T-helper 2 cell treated with Interferon-gamma antibody and Interleukin-4, amounts not matched to agents 100 ng/mL and 5 ng/mL, for 36 hours (primary cell): ENCODE results near the gene L3MBTL4. TPM values are rescaled to one million over a fixed set of nuclear protein-coding genes. Genes with fewer than 3 reads are reported as not detected.

Source experiments
- intact Hi-C: fragments of 100-400 bp; cut with micrococcal nuclease; formaldehyde crosslinking; loops from one replicate; pipeline ENCODE4 v1.15.1; 2023
- total RNA-seq: library from RNA; stranded (reverse); gene quantifications from 2 replicates; pipeline ENCODE4 v1.2.3, GENCODE V29; 2022

L3MBTL4 gene
- total RNA-seq, 1 donor from 2014 or later, result 0.57 TPM

DNA sequence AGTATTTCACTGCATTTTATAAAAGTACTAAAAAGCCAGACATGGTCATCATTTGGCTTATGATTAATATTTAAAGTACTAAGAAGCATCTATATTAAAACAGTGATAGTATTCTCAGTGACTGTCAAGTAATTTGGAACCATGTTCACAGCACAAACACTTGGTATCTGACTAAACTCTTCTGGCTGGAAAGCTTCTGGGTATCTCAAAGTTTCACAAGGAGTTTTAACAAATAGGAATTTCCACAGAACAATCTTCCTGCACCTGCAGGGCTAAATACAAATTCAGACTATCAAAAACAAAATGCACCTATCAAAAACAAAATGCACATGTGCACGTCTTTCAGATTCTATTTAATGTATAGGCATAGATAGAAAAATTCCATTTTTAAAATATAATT lies 158.8 kb downstream of the L3MBTL4 start:
- intact Hi-C loops, result no loop called here

DNA sequence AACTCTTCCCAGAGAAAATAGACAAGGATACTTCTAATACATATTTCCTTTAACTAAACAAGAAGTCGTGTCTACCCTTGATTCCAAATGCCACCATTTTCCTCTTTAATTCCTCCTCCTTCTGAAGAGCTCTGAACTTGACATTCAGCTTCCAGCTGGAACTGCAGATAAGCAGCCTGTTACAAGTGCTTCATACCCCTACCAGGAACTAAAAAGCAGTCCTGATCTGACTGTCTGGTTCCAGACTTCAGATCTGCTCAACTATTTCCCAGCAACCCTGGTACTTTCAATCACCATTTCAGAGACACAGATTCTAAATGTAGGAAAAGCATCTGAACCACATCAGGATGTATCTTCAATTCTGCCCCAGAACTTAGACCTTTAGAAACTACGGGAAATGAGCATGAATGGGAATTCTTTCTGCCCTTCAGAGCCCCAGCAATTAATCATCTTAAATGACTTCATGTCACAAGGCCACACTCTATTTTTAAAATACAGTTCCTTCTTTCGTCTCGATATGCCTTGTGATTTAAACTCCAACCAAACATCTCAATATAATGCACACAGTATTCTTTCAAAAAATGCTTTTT lies 159.5 kb downstream of the L3MBTL4 start:
- intact Hi-C loops, result no loop called here

DNA sequence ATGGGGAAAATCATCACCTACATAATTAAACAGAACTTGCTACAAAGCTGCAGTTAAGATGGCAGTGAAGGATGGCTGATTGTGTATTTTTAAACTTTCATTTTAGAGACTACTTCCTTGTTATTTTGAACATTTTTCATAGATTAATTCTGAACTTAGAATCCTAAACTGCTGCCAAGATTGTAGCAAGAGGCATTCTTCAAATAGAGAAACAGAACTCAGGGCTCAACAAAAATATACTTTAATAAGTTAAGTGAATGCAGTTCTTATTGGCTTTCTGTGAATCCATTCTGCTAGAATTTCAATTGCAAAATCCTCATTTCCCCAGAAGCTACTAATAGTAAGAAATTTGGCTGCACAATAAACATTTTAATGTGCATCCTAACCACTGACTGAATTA lies 160.3 kb downstream of the L3MBTL4 start:
- intact Hi-C loops, result no loop called here

DNA sequence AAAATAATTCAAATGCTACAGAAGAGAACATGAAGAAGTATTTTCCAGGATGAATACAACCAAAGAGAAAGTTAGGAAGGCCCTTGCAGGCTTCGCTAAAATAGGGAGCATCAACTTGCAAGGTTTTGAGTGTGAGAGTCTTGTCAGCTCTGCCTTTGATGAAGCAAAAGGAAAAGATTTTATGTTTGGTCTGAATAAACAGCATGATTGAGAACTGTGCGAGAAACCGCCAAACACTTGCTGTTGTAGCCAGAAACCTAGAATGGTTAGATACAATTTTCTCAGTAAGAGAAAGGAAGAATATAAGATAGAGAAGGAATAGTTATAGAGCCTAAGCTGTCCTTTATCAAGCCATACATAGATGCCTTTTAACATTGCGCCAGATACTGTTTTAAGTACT lies 163.6 kb downstream of the L3MBTL4 start:
- intact Hi-C loops, result no loop called here

DNA sequence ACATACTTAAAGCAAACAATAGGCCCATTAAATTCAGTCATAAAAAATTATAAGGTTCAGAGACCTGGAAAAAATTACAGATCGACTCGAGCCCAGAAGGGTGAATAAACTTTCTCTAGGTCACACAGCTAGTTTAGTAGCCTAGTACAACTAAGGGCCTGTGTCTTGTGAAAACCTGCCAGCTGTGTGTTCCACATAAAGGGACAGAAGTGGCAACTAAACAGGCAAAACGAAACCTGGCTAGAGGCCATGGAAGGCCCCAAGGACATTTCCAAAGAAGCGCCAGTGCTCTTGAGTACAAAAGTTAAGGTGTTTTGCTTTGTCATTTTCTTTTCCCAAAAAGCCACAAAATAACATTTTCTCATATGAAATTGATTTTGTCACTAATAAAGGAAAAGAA lies 164.9 kb downstream of the L3MBTL4 start:
- intact Hi-C loops, result no loop called here

DNA sequence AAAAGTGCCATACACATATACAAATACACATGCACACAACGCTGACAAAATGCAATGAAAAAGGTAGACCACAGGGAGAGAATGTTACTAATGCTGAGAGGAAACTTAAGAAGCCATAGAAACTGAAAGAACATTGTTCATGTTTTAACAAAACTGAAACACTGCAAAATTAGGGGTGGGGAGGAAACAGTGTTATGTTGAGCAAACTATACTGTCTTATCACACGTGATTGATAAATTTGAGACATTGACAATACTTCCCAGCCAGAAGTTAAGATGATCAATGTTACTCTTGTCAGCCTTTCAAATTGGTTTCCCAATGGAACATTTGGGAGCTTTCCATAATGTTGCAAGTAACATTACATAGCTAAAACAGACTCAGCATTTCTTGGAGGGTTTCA lies 165.5 kb downstream of the L3MBTL4 start:
- intact Hi-C loops, result no loop called here

DNA sequence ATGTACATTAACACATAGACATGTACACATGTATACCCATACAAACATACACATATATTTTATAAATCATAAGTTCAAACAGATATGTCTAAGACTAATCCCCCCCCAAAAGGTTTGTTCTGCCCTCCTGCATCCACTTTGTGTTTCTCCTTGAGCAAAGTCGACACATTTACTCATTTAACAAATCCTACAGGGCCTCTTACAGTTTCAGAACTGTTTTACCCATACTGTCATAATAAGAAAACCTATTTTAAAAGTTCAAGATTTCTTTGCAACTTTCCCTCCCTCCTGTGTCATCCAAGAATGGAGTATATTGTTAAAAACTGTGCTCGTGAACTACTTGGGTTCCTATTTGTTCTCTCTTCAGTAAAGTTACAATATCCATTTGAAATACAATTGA lies 166.7 kb downstream of the L3MBTL4 start:
- intact Hi-C loops, result no loop called here

DNA sequence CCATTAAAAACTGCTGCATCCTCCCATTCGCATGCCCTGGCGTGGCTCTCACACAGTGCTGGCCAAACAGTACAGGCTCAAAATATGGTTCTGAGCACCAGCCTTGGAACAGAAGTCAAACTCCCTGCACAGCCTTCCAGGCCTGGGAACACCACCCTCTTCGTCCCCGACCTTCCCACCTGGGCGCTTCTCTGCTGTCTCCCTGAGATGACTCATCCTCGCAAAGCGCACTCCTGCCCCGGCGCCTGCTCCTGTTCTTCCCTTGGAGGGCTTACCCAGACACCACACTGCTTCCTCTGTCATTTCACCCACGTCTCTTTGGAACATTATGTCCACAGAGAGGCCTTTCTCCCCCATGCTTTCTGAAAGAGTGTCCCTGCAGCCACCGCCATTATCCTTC lies 172.7 kb downstream of the L3MBTL4 start:
- intact Hi-C loops, result no loop called here

DNA sequence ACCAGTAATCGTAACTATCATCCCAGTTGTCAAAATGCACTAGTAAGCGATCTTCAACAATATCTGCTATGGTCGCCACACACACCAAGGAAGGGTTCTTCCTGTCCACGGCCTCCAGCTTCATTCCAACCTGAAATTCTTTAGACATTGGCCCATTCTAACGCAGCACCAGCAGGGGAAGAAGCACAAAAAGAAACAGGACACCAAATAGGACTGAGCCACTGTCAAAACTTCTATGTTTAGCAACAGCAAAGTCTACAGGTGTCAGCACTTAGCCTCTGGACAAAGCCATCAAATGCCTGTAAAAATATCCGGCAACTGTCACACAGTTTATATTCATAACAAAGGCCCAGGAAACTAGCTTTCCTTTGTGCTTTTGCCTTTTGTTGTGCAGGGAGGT lies 175.0 kb downstream of the L3MBTL4 start:
- intact Hi-C loops, result no loop called here

DNA sequence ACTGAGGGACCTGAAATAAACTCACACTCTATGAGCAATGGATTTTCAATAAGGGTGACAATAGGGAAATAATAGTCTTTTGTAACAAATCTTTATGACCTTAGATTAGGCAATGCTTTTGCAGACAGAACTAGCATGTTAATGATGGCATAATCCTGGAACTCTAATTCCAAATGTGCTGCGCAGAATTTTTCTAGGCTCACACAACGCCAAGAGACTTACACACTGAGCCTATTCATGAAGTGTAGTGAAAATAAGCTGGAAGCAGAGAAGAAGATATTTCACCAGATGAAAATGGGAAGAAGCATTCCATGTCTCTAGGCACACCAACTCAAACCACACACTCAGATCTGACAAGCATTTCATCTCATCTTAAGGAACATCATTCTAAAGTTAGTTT lies 178.5 kb downstream of the L3MBTL4 start:
- intact Hi-C loops, result no loop called here

DNA sequence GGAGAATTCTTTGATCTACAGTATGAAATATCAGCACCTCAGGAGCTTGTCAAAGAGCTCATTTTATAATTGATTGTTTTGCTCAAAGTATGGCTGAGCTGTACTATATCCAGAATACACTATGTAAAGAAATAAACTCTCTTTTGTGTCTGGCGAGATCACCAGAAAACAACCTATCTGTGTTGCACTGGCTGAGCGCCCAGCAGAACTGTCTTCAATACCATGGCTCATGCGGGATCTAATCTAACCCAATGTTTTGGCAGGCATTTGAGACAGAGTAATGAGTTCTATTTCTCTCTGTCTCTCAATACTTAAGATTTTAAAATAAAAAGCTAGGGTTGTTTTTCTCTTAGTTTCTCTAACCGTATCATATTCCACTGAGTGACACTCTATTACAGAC lies 192.4 kb downstream of the L3MBTL4 start:
- intact Hi-C loops, result no loop called here

DNA sequence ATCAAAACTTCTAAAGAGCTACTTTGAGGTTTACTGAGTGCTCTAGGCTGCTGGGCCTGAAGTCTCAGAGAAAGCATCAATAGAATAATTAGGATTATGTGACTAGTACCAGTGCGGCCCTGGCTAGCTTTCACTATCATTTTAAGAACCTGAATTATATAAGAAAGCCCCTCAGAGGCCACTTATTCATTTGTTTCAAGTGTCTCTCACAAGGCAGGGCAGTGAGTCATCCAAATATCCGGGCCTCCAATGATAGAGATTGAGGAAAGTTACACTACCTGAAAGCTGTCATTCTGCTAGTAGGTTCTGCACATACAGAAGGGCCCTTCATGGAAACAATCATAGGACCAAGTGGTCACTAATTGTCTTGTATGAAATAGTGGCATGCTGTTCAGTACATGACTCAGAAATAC lies 193.1 kb downstream of the L3MBTL4 start:
- intact Hi-C loops, result no loop called here

DNA sequence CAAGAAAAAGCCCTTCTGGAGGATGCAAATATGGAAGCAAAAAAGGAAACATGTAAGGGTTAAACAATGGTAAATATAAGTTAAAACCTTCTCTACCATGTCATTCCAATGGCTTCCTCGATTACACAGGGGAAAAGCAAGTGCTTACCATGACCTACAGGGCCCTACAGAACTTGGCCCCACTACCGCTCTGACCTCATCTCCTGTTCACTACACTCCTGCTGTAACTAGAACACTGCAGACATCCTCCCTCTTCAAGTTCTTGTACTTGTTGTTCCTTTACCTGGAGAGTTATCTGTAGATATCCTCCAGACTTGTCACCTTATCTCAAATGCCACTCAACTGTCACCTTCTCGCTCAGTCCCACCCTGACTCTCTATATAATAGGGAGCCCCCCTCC lies 194.6 kb downstream of the L3MBTL4 start:
- intact Hi-C loops, result no loop called here

DNA sequence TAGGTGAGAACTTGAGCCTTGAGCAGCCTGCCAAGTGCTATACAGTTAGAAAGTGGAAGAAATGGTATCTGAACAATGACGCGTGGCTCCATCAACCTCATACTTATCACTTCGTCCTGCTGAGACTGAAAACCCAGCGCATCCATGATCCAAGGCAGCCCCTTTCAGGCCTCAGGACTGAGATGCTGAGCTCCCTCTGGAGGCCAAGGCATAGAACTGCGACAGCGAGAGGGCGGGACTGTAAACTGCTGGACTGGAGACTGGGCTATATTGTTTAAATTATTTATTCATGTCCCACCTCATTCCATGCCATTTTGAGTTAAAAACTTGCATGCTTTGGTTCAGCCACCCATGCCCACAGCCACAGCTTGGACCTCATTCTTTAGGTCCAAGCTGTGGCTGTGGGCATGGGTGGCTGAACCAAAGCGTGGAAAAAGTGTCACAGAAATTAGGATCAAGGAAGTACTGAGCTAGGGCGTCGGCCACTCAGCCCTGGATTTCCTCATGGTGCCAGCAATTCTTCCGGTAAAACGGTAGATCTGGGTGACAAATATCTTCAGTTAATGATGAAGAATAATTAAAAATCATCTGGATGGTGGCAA lies 195.5 kb downstream of the L3MBTL4 start:
- intact Hi-C loops, result loop anchor here (2.0 to 5.0 kb wide), 2 partner anchors 338 to 352 kb away; no protein-coding TSS in a partner anchor

DNA sequence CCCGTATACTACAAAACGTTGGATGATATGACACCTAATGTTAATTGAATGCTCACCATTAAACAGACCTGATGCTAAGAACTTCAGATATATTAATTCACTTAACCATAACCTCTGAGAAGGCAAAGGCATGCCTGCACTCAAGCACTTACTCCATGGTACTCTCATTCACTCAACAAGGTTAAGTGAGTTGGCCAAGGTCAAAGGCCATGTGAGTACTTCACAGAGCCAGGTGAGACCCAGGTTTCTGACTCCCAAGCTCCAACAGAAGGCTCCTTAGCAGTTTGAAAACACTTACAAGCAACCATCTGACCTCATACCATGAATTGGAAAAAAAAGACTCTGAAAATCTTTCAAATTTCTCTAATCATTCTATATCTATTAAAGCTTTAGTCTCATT lies 198.8 kb downstream of the L3MBTL4 start:
- intact Hi-C loops, result loop anchor here (5.0 kb wide), 1 partner anchor 349 kb away; no protein-coding TSS in a partner anchor

DNA sequence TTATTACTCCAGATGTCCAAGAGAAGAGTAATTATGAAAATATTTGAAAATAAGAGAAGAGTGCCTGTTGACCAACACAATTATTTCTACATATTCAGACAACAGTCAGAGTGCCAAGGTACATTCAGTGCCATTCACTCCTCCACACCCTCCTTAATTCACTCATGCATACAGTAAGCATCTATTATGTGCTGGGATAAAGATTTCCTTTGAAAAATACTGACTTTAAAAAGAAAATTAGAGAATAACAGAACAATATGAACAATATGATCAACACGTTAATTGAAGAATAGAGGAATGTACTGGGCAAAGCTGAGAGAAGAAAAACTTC lies 203.6 kb downstream of the L3MBTL4 start:
- intact Hi-C loops, result no loop called here

DNA sequence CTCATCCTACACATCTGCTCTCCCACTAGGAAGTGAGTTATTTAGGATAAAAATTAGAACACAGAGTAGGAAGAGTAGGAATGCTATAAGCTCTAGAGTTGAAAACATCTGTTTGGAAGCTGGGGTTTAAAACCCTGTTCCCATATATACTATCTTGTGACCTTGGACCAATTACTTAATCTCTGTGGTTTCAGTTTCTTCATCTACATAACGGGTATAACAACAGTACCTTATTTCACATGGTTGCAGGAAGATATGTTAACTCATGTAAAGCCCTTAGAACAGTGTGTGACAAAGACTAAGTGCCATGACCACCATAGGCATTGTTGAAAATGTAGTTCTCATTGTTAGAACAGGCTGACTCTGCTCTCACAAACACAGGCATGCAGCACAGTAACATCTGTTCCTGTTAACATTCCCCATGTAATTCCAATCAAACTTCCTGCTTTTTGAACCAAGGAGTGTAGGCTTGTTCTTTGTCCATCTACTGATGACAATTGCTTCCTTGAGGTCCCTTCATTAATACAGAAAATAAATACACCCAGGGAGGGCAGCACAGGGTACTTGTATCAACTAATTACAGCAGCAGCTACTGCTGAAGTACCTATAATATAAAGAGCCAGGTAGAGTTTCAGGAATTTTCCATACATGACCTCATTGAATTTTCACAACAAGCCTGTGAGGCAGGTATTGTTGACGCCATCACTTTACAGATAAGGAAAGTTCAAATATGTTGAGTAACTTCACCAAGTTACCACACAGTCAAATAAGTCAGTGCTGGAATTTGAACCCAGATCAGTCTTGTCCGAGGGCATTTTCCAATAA lies 204.2 kb downstream of the L3MBTL4 start:
- intact Hi-C loops, result no loop called here

DNA sequence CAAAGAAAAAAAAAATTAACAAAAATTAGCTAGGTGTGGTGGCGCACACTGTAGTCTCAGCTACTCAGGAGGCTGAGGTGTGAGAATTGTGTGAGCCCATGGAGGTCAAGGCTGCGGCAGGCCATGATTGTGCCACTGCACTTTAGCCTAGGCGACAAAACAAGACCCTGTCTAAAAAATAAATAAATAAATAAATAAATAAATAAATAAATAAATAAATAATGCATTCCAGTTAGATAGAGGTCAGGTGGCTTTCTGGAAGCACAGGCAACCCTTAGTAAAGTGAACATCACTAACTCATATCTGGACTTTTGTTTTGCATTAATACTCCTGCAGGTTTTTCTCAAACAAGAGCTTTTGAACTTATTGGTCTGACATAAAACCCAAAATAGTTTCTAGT lies 206.8 kb downstream of the L3MBTL4 start:
- intact Hi-C loops, result no loop called here

DNA sequence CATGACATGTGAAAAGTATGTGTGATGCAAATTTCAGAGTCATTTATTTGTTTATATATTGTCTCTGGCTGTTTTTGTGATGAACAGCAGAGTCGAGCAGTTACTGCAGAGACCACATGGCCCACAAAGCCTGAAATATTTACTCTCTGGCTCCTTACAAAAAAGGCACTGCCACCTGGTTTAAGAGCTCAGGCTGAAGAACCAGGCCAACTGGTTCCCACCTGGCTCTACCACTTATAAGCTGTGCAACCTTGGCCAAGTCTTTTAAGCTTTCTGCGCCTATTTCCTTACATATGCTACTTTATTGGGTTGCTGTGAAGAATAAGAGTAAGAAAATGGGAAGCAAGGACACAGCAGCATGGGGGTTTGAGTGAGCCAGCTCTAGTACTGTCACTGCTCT lies 207.6 kb downstream of the L3MBTL4 start:
- intact Hi-C loops, result no loop called here

DNA sequence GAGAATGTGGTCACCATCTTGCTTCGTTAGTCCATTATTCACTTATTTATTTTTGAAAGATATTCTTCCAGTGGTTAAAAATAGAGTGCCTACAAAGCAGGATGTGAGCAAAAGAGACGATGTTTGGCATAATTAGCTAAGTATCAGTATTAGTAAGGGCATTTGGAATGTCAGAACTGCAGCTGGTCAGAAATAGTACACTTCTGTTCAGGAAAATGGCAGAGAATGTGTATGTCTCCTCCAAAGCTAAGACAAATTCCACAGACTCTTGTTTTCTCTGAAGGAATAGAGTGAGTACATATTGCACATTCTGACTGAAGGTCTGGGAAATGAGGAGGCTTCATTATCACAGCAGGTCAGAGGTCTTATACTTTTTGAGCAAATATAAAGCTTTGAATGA lies 209.0 kb downstream of the L3MBTL4 start:
- intact Hi-C loops, result no loop called here

DNA sequence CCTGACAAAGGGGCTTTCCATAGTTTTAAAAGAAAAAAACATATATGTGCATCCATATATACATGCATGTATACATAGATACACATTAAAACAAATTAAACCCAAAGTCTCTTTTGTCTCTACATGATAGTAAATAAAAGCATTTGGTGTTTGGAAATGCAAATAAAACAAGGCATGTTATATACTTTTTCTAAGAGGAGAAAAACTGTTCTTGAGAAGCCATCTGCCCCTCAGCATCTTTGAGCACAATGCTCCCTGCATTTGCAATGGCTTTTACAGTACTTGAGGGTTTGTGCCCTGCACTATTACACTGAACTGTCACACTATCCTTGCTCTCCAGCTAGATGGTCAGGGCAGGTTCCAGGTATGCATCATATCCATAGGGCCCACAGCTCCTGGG lies 210.2 kb downstream of the L3MBTL4 start:
- intact Hi-C loops, result no loop called here

DNA sequence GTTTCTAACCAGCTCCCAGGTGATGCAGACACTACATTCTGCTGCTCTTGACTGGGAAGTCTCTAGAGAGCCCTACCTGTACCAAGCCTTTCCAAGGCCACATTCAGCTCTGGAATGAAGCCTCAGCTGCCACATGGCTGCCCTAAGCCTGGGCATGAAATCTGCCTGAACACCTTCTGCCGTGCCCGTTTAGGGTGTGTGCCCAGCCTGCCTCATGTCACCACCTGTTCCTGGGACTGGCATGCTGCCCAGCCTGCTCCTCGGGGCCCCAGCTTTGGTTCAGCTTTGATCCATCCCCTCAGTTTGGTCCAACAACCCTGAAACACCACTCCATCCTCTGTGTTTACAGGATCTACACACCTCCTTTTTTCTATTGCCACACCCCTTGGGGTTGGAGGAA lies 210.9 kb downstream of the L3MBTL4 start:
- intact Hi-C loops, result no loop called here

DNA sequence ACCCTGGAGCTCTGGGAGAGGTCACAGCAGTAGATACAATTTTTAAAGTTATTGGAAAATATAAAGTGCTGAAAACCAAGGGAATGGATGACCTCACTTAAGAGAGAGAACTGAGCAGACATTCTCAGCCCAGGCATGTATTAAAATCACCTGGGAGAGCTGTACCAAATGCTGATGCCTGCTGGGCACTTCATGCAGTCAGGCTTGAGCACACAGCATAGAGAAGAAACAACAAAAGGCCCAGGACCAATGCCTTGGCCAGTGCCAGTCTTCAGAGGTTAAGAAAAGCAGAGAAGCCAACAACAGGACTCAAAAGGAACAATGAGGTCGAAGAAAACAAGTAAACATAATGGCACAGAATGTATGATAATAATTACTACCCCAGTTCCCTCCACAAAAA lies 211.8 kb downstream of the L3MBTL4 start:
- intact Hi-C loops, result no loop called here
